GM23248 (cell line): ENCODE data around the gene SH3BGRL2.

ENCODE experiments used
- EZH2 ChIP-seq: fragments of 200-600 bp; sonication (generic); IDR thresholded peaks from 2 replicates; pipeline ENCODE4 v1.6.1; 2018; ENCODE audit warnings: antibody characterized with exemption, mild to moderate bottlenecking; ENCODE audit not compliant: insufficient read depth, poor library complexity, severe bottlenecking
- EZH2phosphoT487 ChIP-seq: fragments of 200-600 bp; sonication (generic); IDR thresholded peaks from 2 replicates; pipeline ENCODE4 v1.6.1; 2018; ENCODE audit warnings: antibody characterized with exemption, moderate library complexity, mild to moderate bottlenecking, low read depth; ENCODE audit not compliant: insufficient read depth

DNA sequence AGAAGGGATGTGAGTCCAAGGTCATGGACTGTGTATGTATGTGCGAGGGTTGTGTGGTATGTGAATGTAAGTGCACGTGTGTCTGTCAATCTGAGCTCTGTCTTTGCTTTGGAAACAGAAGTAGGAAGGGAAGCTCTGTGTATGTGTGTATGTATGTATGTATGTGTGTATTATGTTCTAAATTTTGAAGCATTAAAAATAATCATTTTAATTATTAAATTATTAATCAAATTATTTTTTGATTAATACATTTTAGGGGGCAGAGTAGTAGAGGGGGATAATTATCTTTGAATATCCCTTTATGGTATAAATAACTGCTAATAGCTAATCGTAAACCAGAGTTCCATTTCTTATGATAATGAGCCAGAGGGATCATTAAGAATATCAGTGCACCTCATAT, 42.8 kb downstream of the SH3BGRL2 start:
- TF ChIP-seq EZH2 = no peak
- TF ChIP-seq EZH2phosphoT487 = no peak
